HepG2 (cell line): ENCODE results near the gene SRRT. TPM values are rescaled to one million over a fixed set of nuclear protein-coding genes. Genes with fewer than 3 reads are reported as not detected.

Experiments used
- ARID4A ChIP-seq: sonication (generic); formaldehyde crosslinking; IDR thresholded peaks from 2 replicates; pipeline ENCODE4 v1.5.0; 2020; ENCODE audit warnings: mild to moderate bottlenecking, missing genetic modification reagents, borderline replicate concordance
- CAMTA2 ChIP-seq: sonication (generic); formaldehyde crosslinking; IDR thresholded peaks from 2 replicates; pipeline ENCODE4 v1.4.0; 2020; ENCODE audit warnings: mild to moderate bottlenecking, missing genetic modification reagents, borderline replicate concordance
- HIVEP1 ChIP-seq: sonication (generic); formaldehyde crosslinking; IDR thresholded peaks from 2 replicates; pipeline ENCODE4 v1.4.0; 2020; ENCODE audit warnings: mild to moderate bottlenecking, missing genetic modification reagents
- HNF1A ChIP-seq, 2 experiments: sonication (generic) in 1 of 2; formaldehyde crosslinking in 1 of 2; IDR thresholded peaks; 2 replicates each; pipeline versions ENCODE4 v1.4.0 to v1.6.1; 2016 to 2020; ENCODE audit warnings: borderline replicate concordance in 1 of 2, low read depth in 1 of 2, mild to moderate bottlenecking in 1 of 2, missing genetic modification reagents in 1 of 2
- LBX2 ChIP-seq: sonication (generic); formaldehyde crosslinking; IDR thresholded peaks from 2 replicates; pipeline ENCODE4 v1.5.0; 2020; ENCODE audit warnings: missing genetic modification reagents, mild to moderate bottlenecking, borderline replicate concordance
- MTA1 ChIP-seq: sonication (generic); formaldehyde crosslinking; IDR thresholded peaks from 2 replicates; pipeline ENCODE4 v1.4.0; 2020; ENCODE audit warnings: missing genetic modification reagents, mild to moderate bottlenecking, borderline replicate concordance
- PAXIP1 ChIP-seq: sonication (generic); formaldehyde crosslinking; conservative IDR thresholded peaks from 2 replicates; pipeline ENCODE4 v1.4.0; 2020; ENCODE audit warnings: mild to moderate bottlenecking, missing genetic modification reagents, moderate library complexity
- RXRB ChIP-seq: IDR thresholded peaks from 2 replicates; pipeline ENCODE4 v1.6.1; 2016; ENCODE audit warnings: borderline replicate concordance, missing genetic modification reagents, missing compliant biosample characterization
- SIX4 ChIP-seq: sonication (generic); formaldehyde crosslinking; IDR thresholded peaks from 2 replicates; pipeline ENCODE4 v1.4.0; 2020; ENCODE audit warnings: missing genetic modification reagents
- SMAD9 ChIP-seq: sonication (generic); formaldehyde crosslinking; IDR thresholded peaks from 2 replicates; pipeline ENCODE4 v1.5.1; 2020; ENCODE audit warnings: mild to moderate bottlenecking, missing genetic modification reagents
- TAF15 ChIP-seq: fragments of 200-400 bp; formaldehyde crosslinking; IDR thresholded peaks from one replicate; pipeline ENCODE4 v1.6.1; 2018; ENCODE audit warnings: mild to moderate bottlenecking, low read depth, low read length; ENCODE audit not compliant: poor library complexity, severe bottlenecking
- ZNF563 ChIP-seq: sonication (generic); formaldehyde crosslinking; IDR thresholded peaks from 2 replicates; pipeline ENCODE4 v1.8.0; 2022; ENCODE audit warnings: mild to moderate bottlenecking, moderate library complexity, missing genetic modification reagents
- ZNF672 ChIP-seq: sonication (generic); formaldehyde crosslinking; IDR thresholded peaks from 2 replicates; pipeline ENCODE4 v1.8.1; 2022; ENCODE audit warnings: missing genetic modification reagents
- ZNF788 ChIP-seq: sonication (generic); formaldehyde crosslinking; IDR thresholded peaks from 2 replicates; pipeline ENCODE4 v1.5.0; 2020; ENCODE audit warnings: mild to moderate bottlenecking, missing genetic modification reagents, borderline replicate concordance
- polyA plus RNA-seq, 8 experiments: library from polyadenylated mRNA; depleted of rRNA in 3 of 8; stranded (reverse) in 7 of 8; unstranded in 1 of 8; fragments of >200 nt; fragmentation: Illumina TruSeq in 4 of 8; extraction: Trizol in 4 of 8; gene quantifications; 2 replicates each; pipeline versions ENCODE4 v1.2.1 to v1.2.3, GENCODE V29; 2011 to 2016; ENCODE audit warnings: low read depth in 4 of 8, missing spikeins in 1 of 8, mixed read lengths in 1 of 8; ENCODE audit not compliant: insufficient read depth in 1 of 8
- total RNA-seq, 5 experiments: library from RNA; depleted of rRNA; stranded (reverse); fragments of >200 nt; fragmentation: Illumina TruSeq; extraction: Trizol; gene quantifications; 2 replicates each; pipeline ENCODE4 v1.2.3, GENCODE V29; 2016; ENCODE audit warnings: low read depth in 1 of 5

SRRT gene
- total and polyA plus RNA-seq, 2 of the 13 experiments (the other 11 are each of a cell fraction or from before 2014, with no cell fraction given) = 26.2 to 106 TPM

- TF ChIP-seq PAXIP1 (CRISPR knock-in tag) = 0 out of 2 replicates have a peak, but pooled peaks have one; percentile 18
- TF ChIP-seq LBX2 (CRISPR knock-in tag) = no peak; the same call in 1 of the 2 replicates
- TF ChIP-seq ZNF788 (CRISPR knock-in tag) = peak; percentile 90
- TF ChIP-seq HNF1A (IDR thresholded peaks at IDR 0.05; ENCODE audit: low read depth) = no peak
- TF ChIP-seq HNF1A (CRISPR knock-in tag; IDR thresholded peaks at IDR 0.05; ENCODE audit: borderline replicate concordance) = no peak; the same call in 1 of the 2 replicates
- peak; percentile 78 for TF ChIP-seq TAF15
- peak; percentile 10; the same call in 1 of the 2 replicates for TF ChIP-seq RXRB
- TF ChIP-seq CAMTA2 (CRISPR knock-in tag) = 0 out of 2 replicates have a peak, but pooled peaks have one; percentile 87
- no peak for TF ChIP-seq SIX4 (CRISPR knock-in tag)
- TF ChIP-seq SMAD9 (CRISPR knock-in tag) = 0 out of 2 replicates have a peak, but pooled peaks have one; percentile 82
- TF ChIP-seq HIVEP1 = peak; percentile 72
- peak; percentile 26; the same call in 1 of the 2 replicates for TF ChIP-seq MTA1
- TF ChIP-seq ZNF563 (CRISPR knock-in tag) = peak; percentile 82; the same call in 1 of the 2 replicates
- TF ChIP-seq ARID4A (CRISPR knock-in tag) = peak; percentile 96
- TF ChIP-seq ZNF672 (CRISPR knock-in tag) = no peak; the same call in 1 of the 2 replicates
Observed at GRCh38 chr7:100888988-100889750, 14.3 kb downstream of the SRRT start, which contains the start of gene UFSP1 (continued).
